IMR-90 (cell line): ENCODE measurements around the gene FAR2. TPM values are rescaled to one million over a fixed set of nuclear protein-coding genes. Genes with fewer than 3 reads are reported as not detected.

Source experiments
- ATAC-seq: fragments of 200-7000 bp; cut with Tn5 transposase; 2 replicates; pipeline ENCODE4 v1.9.1; 2020; ENCODE audit warnings: low read depth, mild to moderate bottlenecking, moderate library complexity
- BruUV-seq: library from RNA; stranded (reverse); fragments of 400-500 nt; replicated peaks from 2 replicates; lab custom pipeline; 2021; lab: Mats Ljungman, UMichigan
- CTCF ChIA-PET: fragments of 300-600 bp; formaldehyde crosslinking; extraction: SDS; loops from one replicate; lab custom pipeline; 2021; ENCODE audit warnings: antibody characterized with exemption; lab: Yijun Ruan, JAX
- POLR2A ChIA-PET: fragments of 300-600 bp; sonication (Branson Sonifier 250); formaldehyde crosslinking; loops from one replicate; lab custom pipeline; 2022; ENCODE audit warnings: antibody characterized with exemption; ENCODE audit not compliant: unreplicated experiment; lab: Charles Lee
- DNase-seq: peaks from one replicate; pipeline ENCODE4 v3.0.0; 2013
- H2AFZ ChIP-seq: replicated peaks from 2 replicates; pipeline ENCODE3; 2013; ENCODE audit warnings: low read length, mild to moderate bottlenecking; ENCODE audit not compliant: poor library complexity
- H2AK5ac ChIP-seq: 2 replicates; pipeline ENCODE4 v1.6.1; 2013; ENCODE audit warnings: low read depth, low read length, inconsistent platforms
- H2AK9ac ChIP-seq: replicated peaks from 2 replicates; pipeline ENCODE3; 2013; ENCODE audit warnings: mild to moderate bottlenecking, low read depth, low read length, moderate library complexity; ENCODE audit not compliant: poor library complexity
- H2BK120ac ChIP-seq: 2 replicates; pipeline ENCODE4 v1.6.1; 2013; ENCODE audit warnings: low read depth, low read length, inconsistent platforms
- H2BK15ac ChIP-seq: 3 replicates; pipeline ENCODE4 v1.6.1; 2013; ENCODE audit warnings: low read depth, low read length, inconsistent platforms
- H2BK20ac ChIP-seq: 2 replicates; pipeline ENCODE4 v1.6.1; 2013; ENCODE audit warnings: low read depth, mild to moderate bottlenecking, inconsistent platforms, low read length, moderate library complexity
- H2BK5ac ChIP-seq: 2 replicates; pipeline ENCODE4 v1.6.1; 2013; ENCODE audit warnings: mild to moderate bottlenecking, low read depth, low read length, inconsistent platforms; ENCODE audit not compliant: poor library complexity, severe bottlenecking
- H3K14ac ChIP-seq: replicated peaks from 2 replicates; pipeline ENCODE4 v1.6.1; 2013; ENCODE audit warnings: low read depth, low read length, inconsistent platforms
- H3K18ac ChIP-seq: 2 replicates; pipeline ENCODE4 v1.6.1; 2013; ENCODE audit warnings: low read depth, low read length, control low read depth
- H3K23ac ChIP-seq: 2 replicates; pipeline ENCODE4 v1.6.1; 2013; ENCODE audit warnings: low read depth, low read length, inconsistent platforms
- H3K27ac ChIP-seq: 2 replicates; pipeline ENCODE4 v1.5.1; 2013; ENCODE audit warnings: mild to moderate bottlenecking, control low read depth, low read length; ENCODE audit not compliant: insufficient read depth
- H3K27me3 ChIP-seq: 2 replicates; pipeline ENCODE4 v1.6.1; 2013; ENCODE audit warnings: low read length; ENCODE audit not compliant: control insufficient read depth, insufficient read depth
- H3K36me3 ChIP-seq: 2 replicates; pipeline ENCODE4 v1.6.1; 2013; ENCODE audit warnings: low read length, mixed read lengths; ENCODE audit not compliant: control insufficient read depth, insufficient read depth
- H3K4ac ChIP-seq: 2 replicates; pipeline ENCODE4 v1.6.1; 2013; ENCODE audit warnings: low read depth, low read length, inconsistent platforms
- H3K4me1 ChIP-seq: 2 replicates; pipeline ENCODE4 v1.6.1; 2013; ENCODE audit warnings: low read length, mixed read lengths; ENCODE audit not compliant: control insufficient read depth, insufficient read depth
- H3K4me2 ChIP-seq: 2 replicates; pipeline ENCODE4 v1.6.1; 2013; ENCODE audit warnings: low read depth, mild to moderate bottlenecking, control low read depth, low read length, moderate library complexity
- H3K4me3 ChIP-seq: 2 replicates; pipeline ENCODE4 v1.5.1; 2013; ENCODE audit warnings: low read depth, mild to moderate bottlenecking, control low read depth, low read length, moderate library complexity; ENCODE audit not compliant: insufficient read depth
- H3K56ac ChIP-seq: 2 replicates; pipeline ENCODE4 v1.6.1; 2013; ENCODE audit warnings: low read length, inconsistent platforms; ENCODE audit not compliant: insufficient read depth; ENCODE audit errors: extremely low read depth
- H3K79me1 ChIP-seq, 2 experiments: 2 replicates each; pipeline ENCODE4 v1.6.1; 2013; ENCODE audit warnings: low read length in 2 of 2, inconsistent platforms in 1 of 2, low read depth in 1 of 2
- H3K9ac ChIP-seq: 2 replicates; pipeline ENCODE4 v1.6.1; 2013; ENCODE audit warnings: low read depth, low read length, control low read depth
- H3K9me1 ChIP-seq: 2 replicates; pipeline ENCODE4 v1.6.1; 2013; ENCODE audit warnings: low read length, inconsistent platforms; ENCODE audit not compliant: insufficient read depth
- H3K9me3 ChIP-seq: 2 replicates; pipeline ENCODE4 v1.6.1; 2013; ENCODE audit warnings: low read length; ENCODE audit not compliant: control insufficient read depth, insufficient read depth
- H4K20me1 ChIP-seq: 2 replicates; pipeline ENCODE4 v1.6.1; 2013; ENCODE audit warnings: low read length, inconsistent platforms; ENCODE audit not compliant: insufficient read depth
- H4K5ac ChIP-seq: 2 replicates; pipeline ENCODE4 v1.6.1; 2013; ENCODE audit warnings: mild to moderate bottlenecking, low read depth, low read length, control low read depth
- H4K8ac ChIP-seq, 2 experiments: 2 replicates each; pipeline ENCODE4 v1.6.1; 2013; ENCODE audit warnings: low read depth in 2 of 2, low read length in 2 of 2, control low read depth in 1 of 2, inconsistent platforms in 1 of 2
- H4K91ac ChIP-seq: 2 replicates; pipeline ENCODE4 v1.6.1; 2013; ENCODE audit warnings: low read depth, low read length, inconsistent platforms; ENCODE audit not compliant: insufficient read depth
- BHLHE40 ChIP-seq: fragments of 150-350 bp; IDR thresholded peaks from 2 replicates; pipeline ENCODE4 v1.6.1; 2016; ENCODE audit warnings: mild to moderate bottlenecking, low read depth, low read length
- CEBPB ChIP-seq: IDR thresholded peaks from 2 replicates; pipeline ENCODE4 v1.6.1; 2012; ENCODE audit warnings: low read depth, low read length, improper control_type of control experiment
- CHD1 ChIP-seq: IDR thresholded peaks from 2 replicates; pipeline ENCODE4 v1.6.1; 2012; ENCODE audit warnings: low read depth, low read length, improper control_type of control experiment
- FOS ChIP-seq: fragments of 150-350 bp; IDR thresholded peaks from 2 replicates; pipeline ENCODE4 v1.6.1; 2016; ENCODE audit warnings: low read depth, low read length
- MAFK ChIP-seq: IDR thresholded peaks from 2 replicates; pipeline ENCODE4 v1.6.1; 2012; ENCODE audit warnings: low read depth, low read length, improper control_type of control experiment
- MAZ ChIP-seq: IDR thresholded peaks from 2 replicates; pipeline ENCODE4 v1.6.1; 2012; ENCODE audit warnings: low read depth, mild to moderate bottlenecking, low read length, improper control_type of control experiment, moderate library complexity, borderline replicate concordance
- MXI1 ChIP-seq: IDR thresholded peaks from 2 replicates; pipeline ENCODE4 v1.6.1; 2012; ENCODE audit warnings: low read depth, mild to moderate bottlenecking, low read length, moderate library complexity, borderline replicate concordance
- NFE2L2 ChIP-seq: fragments of 150-350 bp; IDR thresholded peaks from 2 replicates; pipeline ENCODE4 v1.6.1; 2016; ENCODE audit warnings: low read depth, mild to moderate bottlenecking, low read length
- RAD21 ChIP-seq: IDR thresholded peaks from 2 replicates; pipeline ENCODE4 v1.6.1; 2012; ENCODE audit warnings: low read length, improper control_type of control experiment
- RCOR1 ChIP-seq: IDR thresholded peaks from 2 replicates; pipeline ENCODE4 v1.6.1; 2012; ENCODE audit warnings: mild to moderate bottlenecking, low read length, improper control_type of control experiment; ENCODE audit not compliant: insufficient replicate concordance
- RFX5 ChIP-seq: IDR thresholded peaks from 2 replicates; pipeline ENCODE4 v1.8.0; 2012; ENCODE audit warnings: low read depth, mild to moderate bottlenecking, low read length, moderate library complexity
- SMC3 ChIP-seq: fragments of 150-350 bp; IDR thresholded peaks from 2 replicates; pipeline ENCODE4 v1.6.1; 2016; ENCODE audit warnings: low read depth, mild to moderate bottlenecking, antibody characterized with exemption, low read length, moderate library complexity
- WGBS, 2 experiments: methylation state at CpG; one replicate each; pipeline versions ENCODE4 v1.1.5 to v1.1.7; 2013; ENCODE audit warnings: missing lambda C conversion rate in 2 of 2; ENCODE audit not compliant: insufficient read length in 1 of 2; ENCODE audit errors: extremely low coverage in 2 of 2; 5-methylcytosine and 5-hydroxymethylcytosine counted together
- dilution Hi-C: fragments of 300-500 bp; cut with HindIII; formaldehyde crosslinking; loops from one replicate; pipeline ENCODE4 v1.14.3; 2018; ENCODE audit warnings: low sequenced_read_pairs; ENCODE audit not compliant: unreplicated experiment
- in situ Hi-C: fragments of 300-500 bp; cut with MboI; formaldehyde crosslinking; loops from 3 replicates; pipeline ENCODE4 v1.14.3; 2019; ENCODE audit warnings: low sequenced_read_pairs, inconsistent platforms, mixed read lengths
- intact Hi-C: fragments of 100-400 bp; cut with micrococcal nuclease; formaldehyde crosslinking; loops from 2 replicates; pipeline ENCODE4 v1.10.0; 2022
- polyA plus RNA-seq, 3 experiments: library from polyadenylated mRNA; depleted of rRNA; stranded (reverse); fragments of >200 nt; gene quantifications; 2 replicates each; pipeline ENCODE4 v1.2.3, GENCODE V29; 2012; ENCODE audit warnings: low replicate concordance in 1 of 3
- total RNA-seq: library from RNA; depleted of rRNA; stranded (reverse); fragments of >200 nt; gene quantifications from 2 replicates; pipeline ENCODE4 v1.2.3, GENCODE V29; 2012
- TF ChIP-seq, protein P1 (sequence below): conservative IDR thresholded peaks from 2 replicates; pipeline ENCODE4 v1.5.1; 2012; ENCODE audit warnings: mild to moderate bottlenecking, low read depth, low read length, improper control_type of control experiment
- TF ChIP-seq, protein P2 (sequence below): fragments of 150-350 bp; IDR thresholded peaks from 2 replicates; pipeline ENCODE4 v1.6.1; 2016; ENCODE audit warnings: low read depth, mild to moderate bottlenecking, low read length, moderate library complexity, borderline replicate concordance
- TF ChIP-seq, protein P3 (sequence below): fragments of 150-350 bp; IDR thresholded peaks from 2 replicates; pipeline ENCODE4 v1.6.1; 2017; ENCODE audit warnings: mild to moderate bottlenecking, antibody characterized with exemption, low read length, low read depth

FAR2 gene
- total and polyA plus RNA-seq, 2 of the 4 experiments (the other 2 are of a cell fraction), result 1.1 to 2.0 TPM

DNA sequence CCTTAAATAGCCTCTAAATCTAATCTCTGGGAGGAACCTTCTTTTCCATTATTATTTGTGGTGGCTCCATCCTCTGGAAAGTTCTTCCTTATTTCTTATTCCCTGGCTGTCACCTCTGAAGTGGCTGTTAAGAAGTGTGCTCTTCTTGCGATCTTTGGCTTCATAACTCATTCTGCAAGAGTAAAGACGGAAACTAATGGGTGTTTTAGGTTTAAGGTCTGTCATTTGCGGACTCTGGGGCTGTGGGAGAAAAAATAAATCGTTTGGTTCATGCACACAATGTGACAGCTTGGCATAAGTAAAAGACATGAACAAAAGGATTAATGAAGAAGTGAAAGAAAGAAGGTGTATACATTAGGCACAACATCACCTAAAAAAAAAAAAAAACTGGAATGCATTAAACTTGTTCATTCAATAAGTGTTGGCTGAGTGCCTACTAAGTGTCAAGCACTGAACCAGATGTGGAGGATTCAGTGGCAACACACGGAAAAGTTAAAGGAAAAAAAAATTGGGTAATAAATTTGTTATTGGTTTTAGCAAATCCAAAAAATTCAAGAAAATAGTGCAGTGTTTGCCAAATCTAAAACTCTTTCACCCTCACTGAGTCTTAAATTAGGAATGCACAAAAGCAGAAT is 132.4 kb downstream of the FAR2 start:
- no peak for ATAC-seq
- WGBS, 2 experiments, result no CpG with 5 or more reads among the region's 5 CpGs
- dilution Hi-C loops, result no loop called here

More for the DNA sequence above, 132.4 kb downstream of the FAR2 start:
- ChIA-PET POLR2A (no interaction called here), CTCF (no interaction called here)
- Histone ChIP-seq H2AK5ac (no peak overlapping the region), H2BK5ac (no peak overlapping the region), H2BK15ac (no peak overlapping the region), H3K27ac (no peak overlapping the region), H3K14ac (no peak overlapping the region), H3K18ac (no peak overlapping the region), H2AFZ (no peak overlapping the region), H3K23ac (no peak overlapping the region), H3K4me1 (peaks cover 3% of the 10 kb centered on the region; the same call in 1 of the 2 replicates), H3K4me3 (no peak overlapping the region), H3K9ac (no peak overlapping the region), H2BK20ac (no peak overlapping the region), H2BK120ac (no peak overlapping the region), H4K8ac (no peak overlapping the region), H4K91ac (no peak overlapping the region), H3K9me1 (no peaks in the 10 kb centered on the region), H3K27me3 (no peaks in the 10 kb centered on the region), H4K5ac (no peak overlapping the region), H3K36me3 (no peaks in the 10 kb centered on the region), H3K4me2 (no peak overlapping the region), H2AK9ac (no peak overlapping the region), H3K9me3 (no peaks in the 10 kb centered on the region), H3K79me1 (no peaks in the 10 kb centered on the region), H3K4ac (no peak overlapping the region), H4K20me1 (no peaks in the 10 kb centered on the region), H3K56ac (no peak overlapping the region)
- no peak for DNase-seq
- BruUV-seq, result no TSS peak
- TF ChIP-seq CHD1 (no peak), MAZ (no peak), RCOR1 (no peak), CEBPB (no peak), NFE2L2 (no peak), FOS (no peak), MAFK (no peak), BHLHE40 (no peak), SMC3 (no peak), RAD21 (no peak), RFX5 (no peak), MXI1 (no peak)
- TF ChIP-seq, protein P1, sequence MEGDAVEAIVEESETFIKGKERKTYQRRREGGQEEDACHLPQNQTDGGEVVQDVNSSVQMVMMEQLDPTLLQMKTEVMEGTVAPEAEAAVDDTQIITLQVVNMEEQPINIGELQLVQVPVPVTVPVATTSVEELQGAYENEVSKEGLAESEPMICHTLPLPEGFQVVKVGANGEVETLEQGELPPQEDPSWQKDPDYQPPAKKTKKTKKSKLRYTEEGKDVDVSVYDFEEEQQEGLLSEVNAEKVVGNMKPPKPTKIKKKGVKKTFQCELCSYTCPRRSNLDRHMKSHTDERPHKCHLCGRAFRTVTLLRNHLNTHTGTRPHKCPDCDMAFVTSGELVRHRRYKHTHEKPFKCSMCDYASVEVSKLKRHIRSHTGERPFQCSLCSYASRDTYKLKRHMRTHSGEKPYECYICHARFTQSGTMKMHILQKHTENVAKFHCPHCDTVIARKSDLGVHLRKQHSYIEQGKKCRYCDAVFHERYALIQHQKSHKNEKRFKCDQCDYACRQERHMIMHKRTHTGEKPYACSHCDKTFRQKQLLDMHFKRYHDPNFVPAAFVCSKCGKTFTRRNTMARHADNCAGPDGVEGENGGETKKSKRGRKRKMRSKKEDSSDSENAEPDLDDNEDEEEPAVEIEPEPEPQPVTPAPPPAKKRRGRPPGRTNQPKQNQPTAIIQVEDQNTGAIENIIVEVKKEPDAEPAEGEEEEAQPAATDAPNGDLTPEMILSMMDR, result no peak
- TF ChIP-seq, protein P2, sequence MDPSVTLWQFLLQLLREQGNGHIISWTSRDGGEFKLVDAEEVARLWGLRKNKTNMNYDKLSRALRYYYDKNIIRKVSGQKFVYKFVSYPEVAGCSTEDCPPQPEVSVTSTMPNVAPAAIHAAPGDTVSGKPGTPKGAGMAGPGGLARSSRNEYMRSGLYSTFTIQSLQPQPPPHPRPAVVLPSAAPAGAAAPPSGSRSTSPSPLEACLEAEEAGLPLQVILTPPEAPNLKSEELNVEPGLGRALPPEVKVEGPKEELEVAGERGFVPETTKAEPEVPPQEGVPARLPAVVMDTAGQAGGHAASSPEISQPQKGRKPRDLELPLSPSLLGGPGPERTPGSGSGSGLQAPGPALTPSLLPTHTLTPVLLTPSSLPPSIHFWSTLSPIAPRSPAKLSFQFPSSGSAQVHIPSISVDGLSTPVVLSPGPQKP, result no peak
- TF ChIP-seq, protein P3, sequence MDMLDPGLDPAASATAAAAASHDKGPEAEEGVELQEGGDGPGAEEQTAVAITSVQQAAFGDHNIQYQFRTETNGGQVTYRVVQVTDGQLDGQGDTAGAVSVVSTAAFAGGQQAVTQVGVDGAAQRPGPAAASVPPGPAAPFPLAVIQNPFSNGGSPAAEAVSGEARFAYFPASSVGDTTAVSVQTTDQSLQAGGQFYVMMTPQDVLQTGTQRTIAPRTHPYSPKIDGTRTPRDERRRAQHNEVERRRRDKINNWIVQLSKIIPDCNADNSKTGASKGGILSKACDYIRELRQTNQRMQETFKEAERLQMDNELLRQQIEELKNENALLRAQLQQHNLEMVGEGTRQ, result no peak
- in situ Hi-C loops (no loop called here), intact Hi-C loops (no loop called here)
